NCI-H748 treated with DMSO at 0.1 percent for 48 hours (cell line): Measurements from ENCODE around the gene CACNA2D1.
"Not testable (repeated sequence)": the region's sequence is repeated elsewhere in the genome, so short reads cannot be mapped to it uniquely, and the experiment has no call there.

ENCODE experiments used
- DNase-seq: peaks from one replicate; lab custom pipeline; 2025; lab: John Stamatoyannopoulos, UW

The CACNA2D1 gene

DNA sequence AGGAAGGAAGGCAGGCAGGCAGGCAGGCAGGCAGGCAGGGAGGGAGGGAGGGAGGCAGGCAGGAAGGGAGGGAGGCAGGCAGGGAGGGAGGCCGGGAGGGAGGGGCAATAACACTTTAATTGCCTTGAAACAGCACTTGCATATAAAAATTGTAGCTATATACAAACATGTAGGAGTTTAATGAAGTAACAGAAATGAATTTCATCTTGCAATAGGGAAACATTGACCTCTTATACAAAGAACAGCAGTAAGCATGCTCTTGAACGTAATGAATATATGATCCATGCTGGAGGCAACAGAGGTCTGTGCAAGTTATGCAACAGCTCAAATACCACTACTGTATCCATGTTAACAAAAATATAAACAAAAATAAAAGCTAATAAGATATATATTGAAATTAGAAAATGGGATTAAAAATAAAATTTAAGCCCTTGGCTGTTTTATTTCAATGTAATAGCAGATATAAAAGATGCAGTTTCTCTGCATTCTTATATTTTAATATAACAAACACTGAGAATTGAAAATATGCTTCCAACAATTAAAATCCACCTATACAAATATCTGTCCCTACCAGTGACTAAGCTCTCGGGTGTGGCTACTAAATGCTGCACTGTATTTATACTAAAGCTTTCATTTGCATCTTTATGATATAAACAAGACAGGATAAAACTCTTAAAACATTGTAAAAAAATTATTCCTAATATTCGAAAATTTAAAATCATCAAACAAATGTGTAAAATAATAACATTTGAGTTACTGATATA lies 50.3 kb downstream of the CACNA2D1 start:
- DNase-seq, result no peak

DNA sequence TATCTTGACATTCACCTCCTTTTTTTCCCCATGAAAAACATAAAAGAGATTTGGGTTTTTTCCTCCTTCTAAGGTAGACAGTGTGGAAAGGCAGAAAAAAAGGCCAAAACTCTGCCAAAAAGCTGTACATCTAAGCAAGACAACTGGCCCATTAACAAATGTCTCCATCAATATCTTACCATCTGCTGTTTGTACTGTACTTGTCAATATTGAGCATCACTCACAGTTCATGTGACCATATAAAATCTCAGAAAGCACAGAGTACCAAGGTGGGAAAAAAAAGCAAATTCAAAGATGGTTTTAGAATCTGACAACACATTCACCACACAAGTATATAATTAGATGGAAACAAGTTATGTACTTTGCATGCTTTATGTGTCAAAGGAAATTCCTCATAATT lies 52.6 kb downstream of the CACNA2D1 start:
- no peak for DNase-seq

DNA sequence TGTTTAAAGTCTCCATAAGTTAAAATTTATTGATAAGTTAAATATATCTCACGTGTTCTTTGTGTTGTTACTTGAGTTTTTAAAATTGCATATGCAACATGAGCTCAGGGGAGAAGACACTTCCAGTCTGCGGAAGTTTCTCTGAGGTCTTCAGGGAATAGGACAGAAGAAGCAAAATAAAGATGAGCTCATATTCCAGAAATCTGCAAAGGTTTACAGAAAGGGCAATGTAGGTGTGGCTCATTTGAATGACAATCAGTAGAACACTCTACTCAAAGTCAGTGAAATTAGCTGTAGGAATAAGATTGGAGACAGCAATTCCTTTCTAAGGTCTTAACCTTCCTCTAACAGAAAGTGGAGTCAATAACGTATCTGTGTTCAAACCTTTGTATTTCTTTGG lies 53.7 kb downstream of the CACNA2D1 start:
- DNase-seq, result no peak

DNA sequence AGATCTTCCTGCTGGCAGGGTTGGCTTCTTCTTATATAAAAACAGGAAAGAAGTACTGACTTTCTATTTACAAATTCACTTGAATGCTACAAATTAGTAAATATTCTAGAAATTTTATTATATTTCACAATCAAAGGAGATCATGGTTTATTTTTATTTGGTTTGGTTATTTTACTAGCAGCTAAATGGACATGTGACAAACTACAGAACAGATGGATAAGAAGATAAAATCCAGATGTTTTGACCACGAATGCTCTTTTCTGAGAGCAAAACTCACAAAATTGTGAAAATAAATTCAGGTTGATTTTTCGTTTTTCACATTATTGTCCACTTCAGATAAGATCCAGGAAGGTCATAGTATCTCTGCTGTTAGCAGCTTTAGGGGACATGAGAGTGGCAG lies 55.4 kb downstream of the CACNA2D1 start:
- no peak for DNase-seq

GRCh38 chr7:82386571-82386970 lies 57.0 kb downstream of the CACNA2D1 start:
- not testable (repeated sequence) for DNase-seq

DNA sequence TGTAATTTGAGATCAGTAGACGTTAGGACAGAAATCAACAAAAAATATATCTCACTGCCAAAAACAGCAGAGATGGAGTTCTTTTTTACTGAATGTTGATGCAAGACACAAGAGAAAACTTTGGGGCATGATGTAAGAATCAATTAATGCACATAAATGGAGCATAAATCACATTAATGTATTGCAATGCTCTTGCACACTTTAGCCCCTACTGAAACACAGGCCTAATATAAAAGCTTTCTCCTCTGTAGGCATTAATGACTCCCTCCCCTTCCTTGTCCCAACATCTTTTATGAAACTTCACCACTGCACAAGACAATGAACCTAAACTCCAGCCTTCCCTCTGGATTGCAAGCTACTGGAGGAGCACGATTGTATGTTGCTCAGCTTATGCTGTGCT lies 58.8 kb downstream of the CACNA2D1 start:
- no peak for DNase-seq

GRCh38 chr7:82384051-82384464 lies 59.5 kb downstream of the CACNA2D1 start:
- DNase-seq, result no peak

GRCh38 chr7:82382276-82382675 lies 61.3 kb downstream of the CACNA2D1 start:
- no peak for DNase-seq

DNA sequence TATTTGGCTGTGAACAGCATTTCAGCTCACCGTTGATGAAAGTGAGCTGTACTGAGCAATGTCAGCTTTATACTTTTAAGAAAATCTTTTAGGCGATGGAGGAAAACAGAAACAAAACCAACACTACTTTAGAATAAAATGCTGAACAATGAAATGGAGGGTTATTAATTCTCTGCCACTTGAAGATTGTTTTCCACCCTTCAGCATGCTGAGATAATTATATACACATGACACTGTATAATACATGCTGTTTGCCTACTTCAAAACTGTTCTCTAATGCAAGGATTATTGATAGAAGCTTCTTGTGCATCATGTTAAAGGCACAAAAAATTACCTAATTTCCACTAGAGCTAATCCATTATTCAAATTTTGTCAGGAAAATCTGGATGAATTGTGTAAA lies 66.8 kb downstream of the CACNA2D1 start:
- peak; percentile 86 for DNase-seq

DNA sequence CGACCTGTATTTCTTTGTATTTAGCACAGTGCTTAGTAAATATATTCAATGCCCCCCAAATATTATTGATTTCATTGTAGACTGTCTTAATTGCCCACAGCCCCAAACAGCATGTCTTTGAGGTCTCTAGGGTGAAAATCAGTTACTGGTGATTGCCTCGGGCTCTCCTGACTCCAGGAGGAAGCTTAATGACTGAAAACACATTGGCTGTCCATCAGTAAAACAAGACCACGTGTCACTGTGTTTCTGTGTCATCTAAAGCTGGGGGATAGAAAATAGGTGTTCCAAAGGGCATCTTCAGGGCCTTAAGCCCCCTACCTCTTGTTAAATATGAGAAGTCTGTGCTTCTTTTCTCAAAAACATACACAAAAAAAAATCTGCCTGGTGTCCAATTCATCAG lies 67.9 kb downstream of the CACNA2D1 start:
- peak; percentile 60 for DNase-seq

DNA sequence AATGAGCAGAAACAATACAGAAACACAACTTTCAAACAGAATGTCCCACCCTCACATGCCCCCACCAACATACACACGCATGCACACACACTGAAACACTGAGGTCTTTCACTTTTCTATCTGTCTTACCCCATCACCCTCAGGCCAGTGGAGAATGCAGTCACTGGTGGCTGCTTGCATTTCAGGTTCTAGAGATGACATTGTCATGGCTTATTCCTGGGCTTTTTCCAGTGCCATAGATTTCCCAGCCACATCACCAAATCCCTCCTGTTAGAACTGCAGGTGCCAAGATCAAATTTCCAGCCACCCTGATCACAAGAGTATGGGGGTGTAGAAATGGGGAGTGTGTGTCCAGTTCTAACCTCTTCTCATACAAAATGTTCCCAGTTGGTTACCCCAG lies 68.4 kb downstream of the CACNA2D1 start:
- DNase-seq, result peak; percentile 44

GRCh38 chr7:82373926-82374635 lies 69.5 kb downstream of the CACNA2D1 start:
- peak; percentile 80 for DNase-seq

- DNase-seq, result no peak
These were observed 78.9 kb downstream of the CACNA2D1 start for GRCh38 chr7:82364671-82365070.

DNA sequence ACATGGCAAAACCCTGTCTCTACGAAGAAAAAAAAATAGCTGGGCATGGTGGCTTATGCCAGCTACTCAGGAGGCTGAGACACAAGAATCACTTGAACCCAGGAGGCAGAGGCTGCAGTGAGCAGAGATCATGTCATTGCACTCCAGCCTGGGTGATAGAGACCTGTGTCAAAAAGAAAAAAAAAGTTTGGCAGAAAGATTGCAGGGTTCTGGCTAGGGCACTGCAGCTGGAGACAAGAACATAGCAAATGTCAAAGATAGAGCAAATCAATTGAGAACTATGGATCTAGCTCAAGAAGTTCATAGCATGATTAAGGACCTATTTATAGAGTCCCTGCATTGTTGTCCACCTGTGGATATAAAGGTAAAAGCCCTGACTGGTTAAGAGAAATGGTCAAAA lies 79.5 kb downstream of the CACNA2D1 start:
- no peak for DNase-seq

GRCh38 chr7:82362129-82362706 lies 81.4 kb downstream of the CACNA2D1 start:
- no peak for DNase-seq

GRCh38 chr7:82360591-82361368 lies 82.8 kb downstream of the CACNA2D1 start:
- peak; percentile 7 for DNase-seq

- DNase-seq, result no peak
These were observed 84.2 kb downstream of the CACNA2D1 start for GRCh38 chr7:82359426-82359825.

DNA sequence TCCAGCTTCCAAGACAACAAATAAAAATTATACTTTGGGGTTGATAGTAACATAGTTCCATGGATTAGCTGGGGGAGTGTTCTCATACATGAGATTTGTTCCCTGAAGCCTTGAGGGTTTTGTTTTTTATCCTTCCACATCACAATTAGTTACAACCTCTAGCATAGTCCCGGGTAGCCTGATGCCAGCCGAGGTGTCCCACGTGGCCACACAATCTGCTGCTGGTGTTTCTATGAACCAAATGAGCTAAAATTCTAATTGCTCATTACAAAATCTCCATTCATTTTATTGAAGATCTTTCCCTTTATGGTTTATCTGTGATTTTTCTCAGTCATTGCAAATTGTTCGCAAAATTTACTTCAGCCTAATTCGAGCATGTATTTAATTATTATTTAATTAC lies 84.7 kb downstream of the CACNA2D1 start:
- DNase-seq, result no peak

DNA sequence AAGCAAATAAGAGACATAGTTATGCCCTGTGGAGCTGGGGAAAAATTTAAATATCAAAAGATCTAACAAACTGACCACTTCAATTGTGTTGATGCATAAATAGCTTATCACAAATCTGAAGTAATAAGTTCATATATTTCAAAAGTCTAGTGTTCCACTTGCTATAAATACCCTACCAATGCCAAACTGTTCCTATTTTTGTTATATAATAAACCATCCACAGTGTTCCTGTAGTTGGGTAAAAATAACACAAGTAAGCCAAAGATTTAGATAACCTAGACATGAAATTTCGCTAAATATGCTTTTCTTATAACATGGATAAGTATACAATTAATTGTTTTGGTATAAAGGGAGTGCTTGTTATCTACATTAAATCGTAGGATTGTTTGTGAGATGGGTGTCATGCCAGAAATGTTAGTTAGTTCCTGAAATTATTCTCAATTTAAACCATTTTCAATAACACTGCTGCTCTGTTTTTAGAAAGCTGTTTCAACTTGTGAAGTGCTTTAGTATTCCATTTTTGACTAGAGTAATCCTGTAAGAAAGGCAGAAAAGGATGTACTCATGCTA lies 85.5 kb downstream of the CACNA2D1 start:
- DNase-seq, result no peak

GRCh38 chr7:82348251-82348650 lies 95.3 kb downstream of the CACNA2D1 start:
- DNase-seq, result no peak

DNA sequence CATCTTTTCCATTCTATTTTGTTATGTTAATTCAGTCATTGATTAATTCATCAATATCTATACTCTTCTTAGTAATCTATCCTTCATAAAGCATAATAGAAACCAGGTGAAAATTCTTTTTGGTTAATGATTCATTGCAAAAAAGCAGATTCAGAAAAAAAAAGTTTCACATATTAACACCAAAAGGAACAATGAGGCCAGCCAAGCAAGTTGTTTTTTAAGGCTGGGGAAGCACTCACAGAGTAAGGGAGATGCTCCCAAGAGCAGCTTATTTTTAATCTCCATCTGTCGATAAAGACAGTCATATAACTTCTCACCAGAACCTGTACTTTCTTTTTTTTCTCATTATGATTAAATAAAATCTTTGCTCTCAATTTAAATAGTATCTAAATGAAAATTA lies 95.8 kb downstream of the CACNA2D1 start:
- no peak for DNase-seq

DNA sequence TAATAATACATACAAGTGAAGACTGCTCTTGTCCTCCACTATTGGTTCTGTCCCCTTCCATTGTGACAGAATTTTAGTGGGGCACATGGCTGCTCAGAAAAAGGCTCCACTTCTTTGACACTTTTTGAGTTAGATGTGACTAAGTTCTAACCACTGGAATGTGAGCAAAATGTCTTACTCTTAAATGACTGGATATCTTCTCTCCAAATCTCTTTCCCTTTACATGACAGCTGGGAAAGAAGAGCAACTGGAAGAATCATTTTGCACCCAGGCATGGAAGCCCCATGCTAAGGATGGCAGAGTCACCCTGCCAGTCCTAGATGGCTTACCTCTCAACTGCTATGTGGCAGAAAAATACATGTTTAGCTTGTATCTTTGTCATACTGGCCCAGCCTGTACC lies 97.7 kb downstream of the CACNA2D1 start:
- no peak for DNase-seq
